NCI-H1417 treated with DMSO at 0.1 percent for 48 hours (cell line): ENCODE data around the gene SIRT1.
"Not testable (repeated sequence)": the region's sequence is repeated elsewhere in the genome, so short reads cannot be mapped to it uniquely, and the experiment has no call there.

Source experiments
- DNase-seq: peaks from one replicate; lab custom pipeline; 2025; lab: John Stamatoyannopoulos, UW

The SIRT1 gene

GRCh38 chr10:67884313-67884841 lies at the start of gene SIRT1:
TSS of gene SIRT1 (plus strand) at chr10:67884656. CDS start at chr10:67884722, 66 bp downstream.
- DNase-seq: peak; percentile 62

DNA sequence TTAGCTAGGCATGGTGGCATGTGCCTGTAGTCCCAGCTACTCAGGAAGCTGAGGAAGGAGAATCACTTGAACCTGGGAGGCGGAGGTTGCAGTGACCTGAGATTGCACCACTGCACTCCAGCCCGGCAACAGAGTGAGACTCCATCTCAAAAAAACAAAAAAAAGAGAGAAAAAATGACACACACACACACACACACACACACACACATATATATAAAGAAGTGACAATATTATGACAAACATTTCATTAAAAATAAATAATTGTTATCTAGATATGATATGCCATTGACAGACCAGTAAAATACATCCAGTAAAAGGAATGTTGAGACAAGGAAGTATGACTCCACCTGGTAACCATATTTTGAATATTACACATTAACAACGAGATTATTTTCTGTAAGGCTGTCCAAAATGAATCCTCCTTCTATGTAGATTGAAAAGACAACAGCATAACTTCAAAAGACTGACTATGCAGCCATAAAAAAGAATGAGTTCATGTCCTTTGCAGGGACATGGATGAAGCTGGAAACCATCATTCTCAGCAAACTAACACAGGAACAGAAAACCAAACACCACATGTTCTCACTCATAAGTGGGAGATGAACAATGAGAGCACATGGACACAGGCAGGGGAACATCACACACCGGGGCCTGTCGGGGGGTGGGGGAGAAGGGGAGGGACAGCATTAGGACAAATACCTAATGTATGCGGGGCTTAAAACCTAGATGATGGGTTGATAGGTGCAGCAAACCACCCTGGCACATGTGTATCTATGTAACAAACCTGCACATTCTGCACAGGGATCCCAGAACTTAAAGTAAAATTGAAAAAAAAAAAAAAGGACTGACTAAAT lies 48.7 kb upstream of the SIRT1 start:
- DNase-seq: not testable (repeated sequence)

- DNase-seq: no peak
Measured at GRCh38 chr10:67836488-67836887, 48.0 kb upstream of the SIRT1 start.

DNA sequence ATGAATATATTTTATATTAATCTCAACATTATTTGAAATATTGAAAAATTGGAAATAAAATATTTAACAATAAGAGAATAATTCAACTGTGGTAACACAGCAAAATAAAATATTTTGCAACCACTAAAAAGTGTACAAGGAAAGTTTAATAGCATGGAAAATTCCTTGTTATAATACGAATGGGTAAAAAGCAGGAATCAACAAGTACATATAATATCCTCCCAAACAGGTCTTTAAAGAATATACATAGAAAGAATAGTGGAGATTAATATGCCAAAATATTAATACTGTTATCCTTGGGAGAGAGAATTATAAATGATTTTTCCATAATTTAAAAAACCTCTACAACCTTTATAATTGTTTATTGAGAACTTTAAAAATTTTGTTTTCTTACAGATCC lies 47.5 kb upstream of the SIRT1 start:
- no peak for DNase-seq

- peak; percentile 18 for DNase-seq
Measured at GRCh38 chr10:67837541-67838314, 46.7 kb upstream of the SIRT1 start, which contains the start of gene DNAJC12. TSS of gene DNAJC12 (minus strand) at chr10:67838188. CDS start at chr10:67838011, 177 bp downstream.

DNA sequence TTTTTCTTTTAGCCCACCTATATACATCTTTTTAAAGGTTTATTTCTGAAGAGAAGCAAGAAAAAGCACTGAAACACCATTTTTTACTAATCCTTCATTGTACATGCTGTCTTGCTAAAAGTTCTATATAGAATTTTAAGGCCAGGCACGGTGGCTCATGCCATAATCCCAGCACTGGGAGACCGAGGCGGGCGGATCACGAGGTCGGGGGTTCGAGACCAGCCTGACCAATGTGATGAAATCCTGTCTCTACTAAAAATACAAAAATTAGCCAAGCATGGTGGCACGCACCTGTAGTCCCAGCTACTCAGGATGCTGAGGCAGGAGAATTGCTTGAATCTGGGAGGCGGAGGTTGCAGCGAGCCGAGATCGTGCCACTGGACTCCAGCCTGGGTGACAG lies 44.9 kb upstream of the SIRT1 start:
- DNase-seq: not testable (repeated sequence)

DNA sequence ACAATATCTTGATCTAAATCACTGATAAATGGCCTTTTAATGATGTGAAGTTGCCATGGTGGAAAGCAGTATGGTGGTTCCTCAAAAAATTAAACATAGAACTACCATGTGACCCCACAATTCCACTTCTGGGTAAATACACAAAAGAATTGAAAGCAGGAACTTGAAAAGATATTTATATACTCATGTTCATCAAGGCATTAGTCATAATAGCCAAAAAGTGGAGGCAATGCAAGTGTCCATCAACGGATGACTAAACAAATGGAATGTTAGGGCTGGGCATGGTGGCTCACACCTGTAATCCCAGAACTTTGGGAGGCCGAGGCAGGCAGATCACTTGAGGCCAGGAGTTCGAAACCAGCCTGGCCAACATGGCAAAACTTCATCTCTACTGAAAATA lies 44.5 kb upstream of the SIRT1 start:
- DNase-seq: no peak

GRCh38 chr10:67841737-67842136 lies 42.7 kb upstream of the SIRT1 start:
- DNase-seq: no peak

- no peak for DNase-seq
Measured at GRCh38 chr10:67843284-67843683, 41.2 kb upstream of the SIRT1 start.

- peak; percentile 35 for DNase-seq
Measured at GRCh38 chr10:67849331-67850011, 35.0 kb upstream of the SIRT1 start.

DNA sequence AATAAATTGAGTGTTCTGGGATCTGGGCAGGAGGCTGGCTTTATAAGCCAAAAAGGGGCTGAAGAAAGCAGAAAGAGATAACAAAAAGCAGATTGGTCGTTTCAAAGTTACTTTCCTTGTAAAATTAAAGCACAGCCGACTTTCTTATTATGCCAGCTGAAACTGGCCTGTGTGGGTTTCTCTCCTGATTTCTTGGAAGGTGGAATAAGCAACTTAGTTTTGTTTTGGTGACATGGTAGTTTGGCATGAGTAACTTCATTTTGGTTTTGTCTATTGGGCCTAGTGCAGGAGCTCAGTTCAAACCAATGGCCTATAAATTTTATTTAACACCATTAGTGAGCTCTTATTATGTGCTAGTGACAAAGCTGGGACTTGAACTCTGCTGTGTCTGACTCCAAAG lies 33.3 kb upstream of the SIRT1 start:
- no peak for DNase-seq

DNA sequence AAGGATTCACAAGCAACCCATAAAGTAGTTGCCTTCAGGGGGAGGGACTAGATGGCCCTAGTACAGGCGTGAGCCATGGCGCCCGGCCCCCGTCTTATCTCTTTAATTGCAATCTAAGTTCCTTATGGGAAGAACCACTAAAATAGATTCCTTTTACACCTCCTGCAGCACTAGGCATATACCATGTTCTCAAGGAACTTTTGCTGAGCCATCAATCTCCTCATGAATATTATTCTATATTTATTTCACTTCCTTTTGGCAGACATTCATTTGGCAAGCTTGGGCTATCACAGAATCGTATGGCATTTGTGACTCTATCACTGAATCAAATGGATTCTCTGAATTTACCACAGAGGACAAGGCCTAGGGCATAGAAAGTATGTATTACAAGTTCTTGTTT lies 31.7 kb upstream of the SIRT1 start:
- no peak for DNase-seq

DNA sequence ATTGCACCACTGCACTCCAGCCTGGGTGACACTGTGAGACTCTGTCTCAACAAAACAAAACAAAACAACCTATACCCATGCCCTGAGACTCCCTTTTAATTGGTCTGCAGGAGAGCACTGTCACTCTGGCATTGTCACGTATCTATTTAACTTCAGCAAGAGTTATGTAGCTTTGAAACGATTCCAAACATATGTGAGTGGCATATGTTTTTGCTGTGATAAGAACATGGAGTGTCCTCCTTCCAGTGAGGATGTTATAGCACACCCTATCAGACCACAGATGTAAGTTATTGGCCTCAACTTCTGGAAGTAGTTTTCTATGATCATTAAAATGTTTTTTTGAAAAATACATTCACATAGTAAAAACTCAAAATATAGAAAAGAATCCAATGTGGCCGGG lies 30.9 kb upstream of the SIRT1 start:
- no peak for DNase-seq

- DNase-seq: no peak
Measured at GRCh38 chr10:67858971-67859370, 25.5 kb upstream of the SIRT1 start.

DNA sequence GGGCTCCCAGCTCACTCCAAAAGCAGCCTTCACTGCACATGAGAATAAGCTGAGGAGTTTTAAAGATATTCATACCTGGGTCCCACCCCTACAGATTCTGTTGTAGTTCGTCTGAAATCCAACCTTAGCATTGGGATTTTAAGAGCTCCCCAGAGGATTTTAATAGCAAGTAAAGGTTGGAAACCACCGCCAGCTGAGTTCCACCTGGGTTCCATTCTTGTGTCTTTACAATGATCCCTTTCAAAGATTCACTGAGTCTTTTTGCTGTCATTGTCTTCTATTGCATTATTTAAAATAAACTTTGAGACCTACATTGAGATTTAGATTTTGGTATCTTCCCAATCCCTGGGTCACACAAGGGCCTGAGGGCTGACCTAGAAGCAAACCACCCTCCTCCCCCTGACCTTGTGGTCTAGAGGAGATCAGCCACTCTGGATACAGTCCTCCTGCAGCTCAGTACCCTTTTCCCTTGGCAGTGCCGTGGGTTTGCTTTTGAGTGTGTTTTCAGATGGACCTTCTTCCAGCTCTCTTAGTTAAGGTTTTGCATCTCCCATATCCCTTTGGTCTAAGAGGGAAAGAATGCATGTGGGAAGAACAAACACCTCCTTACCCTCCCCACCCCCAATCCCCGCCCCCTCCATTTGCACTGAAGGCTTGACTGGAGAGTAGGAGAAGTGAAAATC lies 22.6 kb upstream of the SIRT1 start:
- no peak for DNase-seq

- DNase-seq: no peak
Measured at GRCh38 chr10:67863094-67863493, 21.4 kb upstream of the SIRT1 start.

GRCh38 chr10:67864607-67865371 lies 19.7 kb upstream of the SIRT1 start:
- no peak for DNase-seq

DNA sequence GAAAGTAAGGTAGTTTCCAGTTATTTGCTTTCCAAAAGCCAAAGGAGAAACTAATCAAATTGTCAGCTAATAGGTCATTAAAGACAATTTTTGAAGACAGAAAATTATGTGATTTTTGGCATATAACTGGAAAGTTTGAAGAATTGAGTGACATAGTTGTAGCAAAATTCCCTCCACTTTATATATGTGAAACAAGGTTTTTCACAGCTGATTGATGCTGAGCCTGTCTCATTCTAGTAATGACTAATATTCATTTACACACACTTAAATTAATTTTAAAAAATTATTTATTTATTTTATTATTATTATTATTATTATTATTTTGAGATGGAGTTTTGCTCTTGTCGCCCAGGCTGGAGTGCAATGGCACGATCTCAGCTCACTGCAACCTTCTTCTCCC lies 16.3 kb upstream of the SIRT1 start:
- DNase-seq: no peak

GRCh38 chr10:67869996-67870395 lies 14.5 kb upstream of the SIRT1 start:
- no peak for DNase-seq

DNA sequence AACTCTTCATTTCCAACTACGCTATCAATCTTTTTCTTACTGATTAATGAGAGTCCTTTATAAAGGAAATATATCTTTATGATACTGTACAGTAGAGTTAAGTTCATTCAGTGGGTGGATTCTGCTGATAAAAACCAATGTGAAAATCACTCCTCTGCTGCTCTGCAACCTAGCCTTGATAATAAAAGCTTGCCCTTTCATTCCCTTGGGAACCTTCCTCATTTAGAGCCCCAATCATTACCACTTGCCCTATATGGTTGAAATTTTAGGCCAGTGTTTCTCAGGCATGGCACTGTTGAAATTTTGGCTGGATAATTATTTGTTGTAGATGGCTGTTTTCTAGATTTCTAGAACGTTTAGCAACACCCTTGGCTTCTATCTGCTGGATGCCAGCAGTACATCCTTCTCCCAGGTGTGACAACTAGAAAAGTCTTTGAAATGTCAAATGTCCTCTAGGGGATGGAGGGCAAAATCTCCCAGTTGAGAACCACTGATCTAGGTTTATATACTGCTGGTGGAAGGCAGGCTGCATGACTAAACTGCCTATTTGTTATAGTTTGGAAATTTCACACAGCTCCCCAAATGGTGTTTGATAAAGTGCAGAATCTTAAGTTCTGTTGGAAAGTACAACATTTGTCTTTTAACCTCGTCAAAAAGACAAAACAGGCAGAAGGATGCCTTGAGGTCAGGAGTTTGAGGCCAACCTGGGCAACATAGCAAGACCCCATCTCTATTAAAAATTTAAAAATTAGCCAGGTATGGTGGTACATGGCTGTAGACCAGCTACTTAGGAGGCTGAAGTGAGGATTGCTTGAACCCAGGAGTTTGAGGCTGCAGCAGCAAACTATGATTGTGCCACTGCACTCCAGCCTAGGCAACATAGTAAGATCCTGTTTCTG lies 8.9 kb upstream of the SIRT1 start:
- no peak for DNase-seq
